Loucy (cell line): ENCODE results near the gene PHACTR3.

Experiments
- CTCF ChIP-seq: fragments of 200-600 bp; sonication (generic); conservative IDR thresholded peaks from 2 replicates; pipeline ENCODE4 v1.5.1; 2014; ENCODE audit warnings: mild to moderate bottlenecking, antibody characterized with exemption, low read length
- EZH2phosphoT487 ChIP-seq: fragments of 200-600 bp; IDR thresholded peaks from 2 replicates; pipeline ENCODE4 v1.6.1; 2018; ENCODE audit warnings: antibody characterized with exemption, mild to moderate bottlenecking, moderate library complexity, borderline replicate concordance

- TF ChIP-seq CTCF (no peak), EZH2phosphoT487 (no peak)
Observed at GRCh38 chr20:59632541-59633113, 28.3 kb downstream of the PHACTR3 start.
